Cardiac muscle cell (in vitro differentiated cells and primary cell): ENCODE results near the gene CANX. TPM values are rescaled to one million over a fixed set of nuclear protein-coding genes. Genes with fewer than 3 reads are reported as not detected.
"Not testable (repeated sequence)": the region's sequence is repeated elsewhere in the genome, so short reads cannot be mapped to it uniquely, and the experiment has no call there.

Source experiments
- DNase-seq, 2 donors: peaks; one replicate each; pipeline versions ENCODE4 v3.0.0 to v3.0.0-alpha.2; 2010 to 2017; ENCODE audit warnings: low read depth in 1 of 2, low spot score in 1 of 2
- H3K27ac ChIP-seq: fragments of 200-600 bp; sonication (generic); 2 replicates; pipeline ENCODE4 v1.5.1; 2016
- H3K27me3 ChIP-seq: fragments of 200-600 bp; sonication (generic); 2 replicates; pipeline ENCODE4 v1.6.0; 2016; ENCODE audit warnings: control low read depth
- H3K36me3 ChIP-seq: fragments of 200-600 bp; sonication (generic); 2 replicates; pipeline ENCODE4 v1.5.1; 2016; ENCODE audit warnings: control low read depth
- H3K4me1 ChIP-seq: fragments of 200-600 bp; sonication (generic); 2 replicates; pipeline ENCODE4 v1.8.1; 2017; ENCODE audit warnings: low read depth, mild to moderate bottlenecking, mixed run types
- H3K4me3 ChIP-seq: fragments of 200-600 bp; sonication (generic); 2 replicates; pipeline ENCODE4 v1.5.1; 2016; ENCODE audit warnings: mild to moderate bottlenecking
- H3K9me3 ChIP-seq: fragments of 200-600 bp; sonication (generic); 2 replicates; pipeline ENCODE4 v1.5.1; 2017; ENCODE audit warnings: low read depth, mild to moderate bottlenecking, control low read depth
- CTCF ChIP-seq: IDR thresholded peaks from 2 replicates; pipeline ENCODE4 v1.5.1; 2012; ENCODE audit warnings: low read depth, mild to moderate bottlenecking, low read length
- polyA plus RNA-seq: library from polyadenylated mRNA; unstranded; fragments of >200 nt; fragmentation: Nextera tagmentation; extraction: Ambion mirVana; gene quantifications from 2 replicates; pipeline ENCODE4 v1.2.1, GENCODE V29; 2016
- total RNA-seq: library from RNA; depleted of rRNA; stranded (reverse); fragments of >200 nt; gene quantifications from 2 replicates; pipeline ENCODE4 v1.2.3, GENCODE V29; 2016

Gene CANX
- total and polyA plus RNA-seq, 2 experiments from 2014 or later: 319 to 358 TPM

GRCh38 chr5:179678223-179679013, 20.3 kb upstream of the CANX start:
- Histone ChIP-seq H3K4me3 (peak overlapping the region; percentile 76), H3K27ac (peak overlapping the region; percentile 74), H3K9me3 (no peaks in the 10 kb centered on the region), H3K36me3 (no peaks in the 10 kb centered on the region), H3K4me1 (peaks cover 3% of the 10 kb centered on the region), H3K27me3 (no peaks in the 10 kb centered on the region)
- peak; percentile 97 for DNase-seq
- TF ChIP-seq CTCF: peak; percentile 1

GRCh38 chr5:179679014-179679674, 19.6 kb upstream of the CANX start:
- peak; percentile 50 for TF ChIP-seq CTCF
- no peaks in the 10 kb centered on the region for H3K9me3 ChIP-seq
- H3K27me3 ChIP-seq: no peaks in the 10 kb centered on the region
- H3K4me3 ChIP-seq: peak overlapping the region; percentile 76
- no peak overlapping the region for H3K27ac ChIP-seq
- peak in 1 of 2 donors; percentile 82 for DNase-seq
- peaks cover 3% of the 10 kb centered on the region for H3K4me1 ChIP-seq
- H3K36me3 ChIP-seq: no peaks in the 10 kb centered on the region

- Histone ChIP-seq H3K27ac (no peak overlapping the region), H3K4me3 (no peak overlapping the region), H3K4me1 (peaks cover 3% of the 10 kb centered on the region), H3K27me3 (no peaks in the 10 kb centered on the region), H3K9me3 (no peaks in the 10 kb centered on the region), H3K36me3 (no peaks in the 10 kb centered on the region)
- DNase-seq: no peak
- no peak for TF ChIP-seq CTCF
These were observed 18.6 kb upstream of the CANX start for GRCh38 chr5:179680014-179680779.

GRCh38 chr5:179680780-179681401, 17.9 kb upstream of the CANX start, which contains the start of gene CBY3:
TSS of gene CBY3 (minus strand) at chr5:179681034. CDS start at chr5:179680918, 116 bp downstream.
- Histone ChIP-seq H3K27me3 (no peaks in the 10 kb centered on the region), H3K4me3 (no peak within 1 kb of the TSS), H3K27ac (no peak within 1 kb of the TSS), H3K9me3 (no peaks in the 10 kb centered on the region), H3K4me1 (peaks cover 3% of the 10 kb centered on the region), H3K36me3 (no peaks in the 10 kb centered on the region)
- no peak for DNase-seq
- TF ChIP-seq CTCF: no peak

GRCh38 chr5:179689212-179689611, 9.6 kb upstream of the CANX start:
- H3K27ac ChIP-seq, H3K9me3 ChIP-seq, H3K27me3 ChIP-seq, H3K36me3 ChIP-seq, H3K4me3 ChIP-seq, DNase-seq, H3K4me1 ChIP-seq: not testable (repeated sequence)
